HepG2 (cell line): ENCODE data around the gene SNRPF. TPM values are rescaled to one million over a fixed set of nuclear protein-coding genes. Genes with fewer than 3 reads are reported as not detected.

Experiments used
- ATAC-seq: fragments of 200-7000 bp; cut with Tn5 transposase; 3 replicates; pipeline ENCODE4 v1.9.1; 2020; ENCODE audit warnings: mild to moderate bottlenecking, moderate library complexity
- BruUV-seq: library from RNA; stranded (reverse); fragments of 400-500 nt; replicated peaks from 2 replicates; lab custom pipeline; 2021; lab: Mats Ljungman, UMichigan
- CTCF ChIA-PET: fragments of 300-600 bp; formaldehyde crosslinking; extraction: SDS; loops from one replicate; lab custom pipeline; 2021; ENCODE audit warnings: low total read pairs, inconsistent platforms, low intra/inter-chr PET ratio; lab: Yijun Ruan, JAX
- POLR2A ChIA-PET: fragments of 350-600 bp; sonication (Branson Sonifier 250); formaldehyde crosslinking; loops from one replicate; lab custom pipeline; 2020; ENCODE audit warnings: antibody characterized with exemption, inconsistent platforms; lab: Yijun Ruan, JAX
- DNase-seq: peaks from one replicate; pipeline ENCODE4 v3.0.0-alpha.2; 2015; ENCODE audit warnings: low spot score
- FAIRE-seq: peaks from 3 replicates; lab custom pipeline; 2011; peaks lifted over from hg19 to GRCh38; lab: Jason Lieb, UNC
- H2AFZ ChIP-seq: one replicate; pipeline ENCODE4 v1.6.1; 2011; ENCODE audit warnings: low read length, inconsistent platforms
- H3K27ac ChIP-seq: fragments of 300-600 bp; 3 replicates; pipeline ENCODE4 v1.8.0; 2011; ENCODE audit warnings: mixed run types, mild to moderate bottlenecking, mixed read lengths, low read length, inconsistent platforms; ENCODE audit not compliant: insufficient read depth; ENCODE audit errors: extremely low read length
- H3K27me3 ChIP-seq, 2 experiments: fragments of 200-600 bp in 1 of 2; 2 replicates in 1 of 2; 3 replicates in 1 of 2; pipeline versions ENCODE4 v1.6.0 to v1.8.0; 2011; ENCODE audit warnings: low read length in 2 of 2, mild to moderate bottlenecking in 2 of 2, moderate library complexity in 2 of 2, inconsistent platforms in 1 of 2; ENCODE audit not compliant: insufficient read depth in 2 of 2, control insufficient read depth in 1 of 2
- H3K36me3 ChIP-seq, 2 experiments: fragments of 200-600 bp in 1 of 2; replicated peaks in 1 of 2; 2 replicates in 1 of 2; 3 replicates in 1 of 2; pipeline versions ENCODE4 v1.5.1 to v1.8.0; 2011; ENCODE audit warnings: low read length in 2 of 2, inconsistent platforms in 1 of 2; ENCODE audit not compliant: insufficient read depth in 2 of 2, control insufficient read depth in 1 of 2
- H3K4me1 ChIP-seq: 2 replicates; pipeline ENCODE4 v1.5.1; 2012; ENCODE audit warnings: low read length, inconsistent platforms; ENCODE audit not compliant: insufficient read depth
- H3K4me2 ChIP-seq: 2 replicates; pipeline ENCODE4 v1.6.0; 2011; ENCODE audit warnings: low read depth, low read length, inconsistent platforms
- H3K4me3 ChIP-seq, 3 experiments: fragments of 200-600 bp in 1 of 3; sonication (generic), shearing (Covaris generic) in 1 of 3; replicated peaks in 1 of 3; 2 replicates each; pipeline ENCODE4 v1.5.1; 2011 to 2016; ENCODE audit warnings: low read length in 3 of 3, inconsistent platforms in 2 of 3, low read depth in 2 of 3, mild to moderate bottlenecking in 2 of 3, control low read depth in 1 of 3, mixed read lengths in 1 of 3; ENCODE audit not compliant: insufficient read depth in 1 of 3
- H3K79me2 ChIP-seq: one replicate; pipeline ENCODE4 v1.6.1; 2011; ENCODE audit warnings: low read length, inconsistent platforms; ENCODE audit not compliant: insufficient read depth
- H3K9ac ChIP-seq: 2 replicates; pipeline ENCODE4 v1.6.0; 2011; ENCODE audit warnings: mild to moderate bottlenecking, low read depth, low read length, inconsistent platforms; ENCODE audit not compliant: insufficient read depth
- H3K9me3 ChIP-seq: 2 replicates; pipeline ENCODE4 v1.5.1; 2012; ENCODE audit warnings: mild to moderate bottlenecking, low read length
- H4K20me1 ChIP-seq: 2 replicates; pipeline ENCODE4 v1.6.0; 2011; ENCODE audit warnings: inconsistent platforms, mild to moderate bottlenecking, low read length, moderate library complexity; ENCODE audit not compliant: insufficient read depth
- AGO1 ChIP-seq: fragments of 200-400 bp; formaldehyde crosslinking; IDR thresholded peaks from 2 replicates; pipeline ENCODE4 v1.6.1; 2017; ENCODE audit warnings: mild to moderate bottlenecking, low read depth, low read length, moderate library complexity; ENCODE audit not compliant: poor library complexity, severe bottlenecking
- ELF1 ChIP-seq: sonication (generic); formaldehyde crosslinking; IDR thresholded peaks from 2 replicates; pipeline ENCODE4 v1.4.0; 2020; ENCODE audit warnings: missing genetic modification reagents
- KAT7 ChIP-seq: IDR thresholded peaks from 2 replicates; pipeline ENCODE4 v1.6.1; 2018; ENCODE audit warnings: borderline replicate concordance, missing compliant biosample characterization
- RBFOX2 ChIP-seq: fragments of 200-400 bp; formaldehyde crosslinking; IDR thresholded peaks from 2 replicates; pipeline ENCODE4 v1.6.1; 2017; ENCODE audit warnings: low read depth, mild to moderate bottlenecking, low read length
- RBM22 ChIP-seq: fragments of 200-400 bp; formaldehyde crosslinking; optimal IDR thresholded peaks from 2 replicates; pipeline ENCODE3; 2017; ENCODE audit warnings: mild to moderate bottlenecking, low read length, moderate library complexity
- U2AF2 ChIP-seq: fragments of 200-400 bp; formaldehyde crosslinking; IDR thresholded peaks from 2 replicates; pipeline ENCODE4 v1.6.1; 2017; ENCODE audit warnings: low read depth, mild to moderate bottlenecking, low read length
- ZNF569 ChIP-seq: sonication (generic); formaldehyde crosslinking; IDR thresholded peaks from 2 replicates; pipeline ENCODE4 v1.5.0; 2020; ENCODE audit warnings: mild to moderate bottlenecking, missing genetic modification reagents, moderate library complexity, borderline replicate concordance
- WGBS: methylation state at CpG from one replicate; pipeline ENCODE4 v1.1.6; 2017; ENCODE audit warnings: low lambda C conversion rate; 5-methylcytosine and 5-hydroxymethylcytosine counted together
- in situ Hi-C: cut with HindIII; loops from 2 replicates; pipeline ENCODE4 v1.10.0; 2017; ENCODE audit warnings: low pct_unique_long_range_greater_than_20kb; ENCODE audit not compliant: extremely low pct_ligation_motif_present
- intact Hi-C: fragments of 100-400 bp; cut with micrococcal nuclease; formaldehyde crosslinking; loops from one replicate; pipeline ENCODE4 v1.10.0; 2022; ENCODE audit not compliant: unreplicated experiment
- polyA plus RNA-seq, 8 experiments: library from polyadenylated mRNA; depleted of rRNA in 3 of 8; stranded (reverse) in 7 of 8; unstranded in 1 of 8; fragments of >200 nt; fragmentation: Illumina TruSeq in 4 of 8; extraction: Trizol in 4 of 8; gene quantifications; 2 replicates each; pipeline versions ENCODE4 v1.2.1 to v1.2.3, GENCODE V29; 2011 to 2016; ENCODE audit warnings: low read depth in 4 of 8, missing spikeins in 1 of 8, mixed read lengths in 1 of 8; ENCODE audit not compliant: insufficient read depth in 1 of 8
- total RNA-seq, 5 experiments: library from RNA; depleted of rRNA; stranded (reverse); fragments of >200 nt; fragmentation: Illumina TruSeq; extraction: Trizol; gene quantifications; 2 replicates each; pipeline ENCODE4 v1.2.3, GENCODE V29; 2016; ENCODE audit warnings: low read depth in 1 of 5
- TF ChIP-seq, protein P1 (sequence below): sonication (generic); formaldehyde crosslinking; IDR thresholded peaks from 2 replicates; pipeline ENCODE4 v1.4.0; 2020; ENCODE audit warnings: missing genetic modification reagents
- TF ChIP-seq, protein P2 (sequence below): sonication (generic); formaldehyde crosslinking; IDR thresholded peaks from 2 replicates; pipeline ENCODE4 v1.4.0; 2020; ENCODE audit warnings: missing genetic modification reagents

Gene SNRPF
- total and polyA plus RNA-seq, 2 of the 13 experiments (the other 11 are each of a cell fraction or from before 2014, with no cell fraction given): 31.7 to 77.2 TPM

DNA sequence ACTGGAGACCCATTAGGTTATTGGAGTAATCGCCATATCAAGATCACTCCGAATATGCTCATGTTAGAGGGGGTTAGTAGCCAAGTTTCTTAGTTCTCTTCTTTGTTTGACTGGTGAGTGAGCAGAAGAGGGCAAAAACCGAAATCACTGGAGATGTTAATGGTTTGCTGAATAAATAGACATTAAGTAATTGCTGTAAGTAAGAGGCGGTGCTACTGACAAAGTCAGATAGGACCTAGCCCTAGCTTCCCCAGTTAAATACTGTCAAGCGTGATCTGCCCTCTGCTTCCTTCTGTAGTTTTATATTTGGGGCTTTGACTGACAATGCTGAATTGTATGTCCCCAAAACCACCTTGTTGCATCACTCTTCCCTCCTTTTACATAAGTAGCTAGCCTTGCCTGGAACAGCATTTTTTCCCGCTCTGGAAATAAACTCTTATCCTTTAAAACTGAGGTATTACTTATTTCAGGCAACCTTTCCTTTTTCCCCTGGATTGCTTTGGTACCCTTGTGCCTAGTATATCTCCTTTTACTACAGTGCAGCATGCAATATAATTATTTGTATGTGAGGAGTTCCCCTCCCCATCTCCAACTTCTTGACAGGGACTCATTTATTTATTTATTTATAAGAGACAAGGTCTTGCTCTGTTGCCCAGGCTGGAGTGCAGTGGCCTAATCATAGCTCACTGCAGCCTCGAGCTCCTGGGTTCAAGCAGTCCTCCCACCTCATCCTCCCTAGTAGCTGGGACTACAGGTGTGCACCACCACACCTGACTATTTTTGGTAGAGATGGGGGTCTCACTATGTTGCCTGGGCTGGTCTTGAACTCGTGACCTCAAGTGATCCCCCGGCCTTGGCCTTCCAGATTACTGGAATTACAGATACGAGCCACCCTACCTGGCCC is 1.4 kb downstream of the SNRPF start (continued):
- TF ChIP-seq, protein P1, sequence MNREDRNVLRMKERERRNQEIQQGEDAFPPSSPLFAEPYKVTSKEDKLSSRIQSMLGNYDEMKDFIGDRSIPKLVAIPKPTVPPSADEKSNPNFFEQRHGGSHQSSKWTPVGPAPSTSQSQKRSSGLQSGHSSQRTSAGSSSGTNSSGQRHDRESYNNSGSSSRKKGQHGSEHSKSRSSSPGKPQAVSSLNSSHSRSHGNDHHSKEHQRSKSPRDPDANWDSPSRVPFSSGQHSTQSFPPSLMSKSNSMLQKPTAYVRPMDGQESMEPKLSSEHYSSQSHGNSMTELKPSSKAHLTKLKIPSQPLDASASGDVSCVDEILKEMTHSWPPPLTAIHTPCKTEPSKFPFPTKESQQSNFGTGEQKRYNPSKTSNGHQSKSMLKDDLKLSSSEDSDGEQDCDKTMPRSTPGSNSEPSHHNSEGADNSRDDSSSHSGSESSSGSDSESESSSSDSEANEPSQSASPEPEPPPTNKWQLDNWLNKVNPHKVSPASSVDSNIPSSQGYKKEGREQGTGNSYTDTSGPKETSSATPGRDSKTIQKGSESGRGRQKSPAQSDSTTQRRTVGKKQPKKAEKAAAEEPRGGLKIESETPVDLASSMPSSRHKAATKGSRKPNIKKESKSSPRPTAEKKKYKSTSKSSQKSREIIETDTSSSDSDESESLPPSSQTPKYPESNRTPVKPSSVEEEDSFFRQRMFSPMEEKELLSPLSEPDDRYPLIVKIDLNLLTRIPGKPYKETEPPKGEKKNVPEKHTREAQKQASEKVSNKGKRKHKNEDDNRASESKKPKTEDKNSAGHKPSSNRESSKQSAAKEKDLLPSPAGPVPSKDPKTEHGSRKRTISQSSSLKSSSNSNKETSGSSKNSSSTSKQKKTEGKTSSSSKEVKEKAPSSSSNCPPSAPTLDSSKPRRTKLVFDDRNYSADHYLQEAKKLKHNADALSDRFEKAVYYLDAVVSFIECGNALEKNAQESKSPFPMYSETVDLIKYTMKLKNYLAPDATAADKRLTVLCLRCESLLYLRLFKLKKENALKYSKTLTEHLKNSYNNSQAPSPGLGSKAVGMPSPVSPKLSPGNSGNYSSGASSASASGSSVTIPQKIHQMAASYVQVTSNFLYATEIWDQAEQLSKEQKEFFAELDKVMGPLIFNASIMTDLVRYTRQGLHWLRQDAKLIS (CRISPR knock-in tag): 0 out of 2 replicates have a peak, but pooled peaks have one; percentile 15
- no peak for TF ChIP-seq KAT7
- no peak for TF ChIP-seq ZNF569 (CRISPR knock-in tag)
- TF ChIP-seq, all 625 proteins: peak for 6

DNA sequence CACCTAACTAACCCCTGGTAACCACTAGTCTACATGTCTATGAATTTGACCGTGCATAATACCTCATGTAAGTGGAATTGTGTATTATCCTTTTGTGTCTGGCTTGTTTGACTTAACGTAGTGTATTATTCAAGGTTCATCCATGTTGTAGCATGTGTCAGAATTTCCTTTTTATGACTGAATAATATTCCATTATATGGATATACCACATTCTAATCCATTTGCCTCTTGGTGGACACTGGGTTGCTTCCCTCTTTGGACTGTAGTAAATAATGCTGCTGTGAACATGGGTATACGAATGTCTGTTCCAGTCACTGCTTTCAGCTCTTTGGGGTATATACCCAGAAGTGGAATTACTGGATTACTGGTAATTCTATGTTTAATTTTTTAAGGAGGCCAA is 3.3 kb downstream of the SNRPF start:
- BruUV-seq: no TSS peak
- intact Hi-C loops (no loop called here), in situ Hi-C loops (no loop called here)
- TF ChIP-seq ELF1 (CRISPR knock-in tag) (no peak), AGO1 (no peak), RBFOX2 (0 out of 2 replicates have a peak, but pooled peaks have one; percentile 8), U2AF2 (no peak), RBM22 (no peak)
- TF ChIP-seq, protein P2, sequence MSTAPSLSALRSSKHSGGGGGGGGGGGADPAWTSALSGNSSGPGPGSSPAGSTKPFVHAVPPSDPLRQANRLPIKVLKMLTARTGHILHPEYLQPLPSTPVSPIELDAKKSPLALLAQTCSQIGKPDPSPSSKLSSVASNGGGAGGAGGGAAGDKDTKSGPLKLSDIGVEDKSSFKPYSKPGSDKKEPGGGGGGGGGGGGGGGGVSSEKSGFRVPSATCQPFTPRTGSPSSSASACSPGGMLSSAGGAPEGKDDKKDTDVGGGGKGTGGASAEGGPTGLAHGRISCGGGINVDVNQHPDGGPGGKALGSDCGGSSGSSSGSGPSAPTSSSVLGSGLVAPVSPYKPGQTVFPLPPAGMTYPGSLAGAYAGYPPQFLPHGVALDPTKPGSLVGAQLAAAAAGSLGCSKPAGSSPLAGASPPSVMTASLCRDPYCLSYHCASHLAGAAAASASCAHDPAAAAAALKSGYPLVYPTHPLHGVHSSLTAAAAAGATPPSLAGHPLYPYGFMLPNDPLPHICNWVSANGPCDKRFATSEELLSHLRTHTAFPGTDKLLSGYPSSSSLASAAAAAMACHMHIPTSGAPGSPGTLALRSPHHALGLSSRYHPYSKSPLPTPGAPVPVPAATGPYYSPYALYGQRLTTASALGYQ (CRISPR knock-in tag): no peak
- TF ChIP-seq, protein P1 (CRISPR knock-in tag): no peak
- H4K20me1 ChIP-seq: peaks cover 7% of the 10 kb centered on the region
- H3K4me3 ChIP-seq: no peak overlapping the region
- H3K27me3 ChIP-seq: no peaks in the 10 kb centered on the region; a peak in 1 of 5 replicates
- CTCF ChIA-PET: no interaction called here
- 95% methylated on average over 3 of the region's 3 CpGs for WGBS
- POLR2A ChIA-PET: no interaction called here
- H3K4me1 ChIP-seq: peaks cover 62% of the 10 kb centered on the region
- H3K4me2 ChIP-seq: no peak overlapping the region
- FAIRE-seq (no peak), ATAC-seq (no peak), DNase-seq (no peak)
- H3K79me2 ChIP-seq: peaks cover 58% of the 10 kb centered on the region
- no peaks in the 10 kb centered on the region for H3K9me3 ChIP-seq
- H2AFZ ChIP-seq: no peak overlapping the region
- peaks cover 4 to 42% of the 10 kb centered on the region in 2 experiments for H3K36me3 ChIP-seq
- no peak overlapping the region for H3K27ac ChIP-seq
- no peak overlapping the region for H3K9ac ChIP-seq
